ENCODE measurements around the gene TMEM37.

The TMEM37 gene

GRCh38 chr2:119476301-119477112 is 44.9 kb downstream of the TMEM37 start:
- H3K9me3 ChIP-seq (ENCODE audit: control insufficient read depth, low read depth, low read length), result no peaks in the 10 kb centered on the region
- H3K36me3 ChIP-seq (ENCODE audit: control insufficient read depth, low read depth, low read length), result no peaks in the 10 kb centered on the region
- H3K4me1 ChIP-seq (ENCODE audit: control insufficient read depth, low read depth, low read length), result no peaks in the 10 kb centered on the region
- H3K9ac ChIP-seq (ENCODE audit: low read length), result no peak overlapping the region
- H3K4me3 ChIP-seq (ENCODE audit: low read length), result no peak overlapping the region
- no peaks in the 10 kb centered on the region for H3K27me3 ChIP-seq (ENCODE audit: control insufficient read depth, insufficient read depth, low read length)
- H3K27ac ChIP-seq (ENCODE audit: low read length), result no peak overlapping the region

DNA sequence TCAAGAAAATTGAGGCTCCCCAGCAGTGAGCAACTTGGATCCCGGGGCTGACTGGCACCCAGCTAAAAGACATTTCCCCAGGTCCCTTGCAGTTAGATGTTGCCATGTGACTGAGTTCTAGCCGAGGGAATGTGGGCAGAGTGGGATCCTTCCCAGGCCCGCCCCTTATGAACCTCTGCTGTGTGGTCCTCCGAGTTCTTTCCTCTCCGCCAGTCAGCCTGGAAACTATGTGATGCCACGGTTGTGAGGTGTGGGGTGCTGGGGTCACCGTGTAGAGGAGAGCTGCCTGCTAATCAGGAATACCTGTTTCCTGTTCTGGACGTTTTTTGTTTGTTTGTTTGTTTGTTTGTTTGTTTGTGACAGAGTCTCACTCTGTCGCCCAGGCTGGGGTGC is 45.5 kb downstream of the TMEM37 start:
- no peaks in the 10 kb centered on the region for H3K36me3 ChIP-seq (ENCODE audit: control insufficient read depth, low read depth, low read length)
- no peak overlapping the region for H3K9ac ChIP-seq (ENCODE audit: low read length)
- no peaks in the 10 kb centered on the region for H3K27me3 ChIP-seq (ENCODE audit: control insufficient read depth, insufficient read depth, low read length)
- no peak overlapping the region for H3K27ac ChIP-seq (ENCODE audit: low read length)
- no peaks in the 10 kb centered on the region for H3K9me3 ChIP-seq (ENCODE audit: control insufficient read depth, low read depth, low read length)
- H3K4me3 ChIP-seq (ENCODE audit: low read length), result no peak overlapping the region
- H3K4me1 ChIP-seq (ENCODE audit: control insufficient read depth, low read depth, low read length), result no peaks in the 10 kb centered on the region

DNA sequence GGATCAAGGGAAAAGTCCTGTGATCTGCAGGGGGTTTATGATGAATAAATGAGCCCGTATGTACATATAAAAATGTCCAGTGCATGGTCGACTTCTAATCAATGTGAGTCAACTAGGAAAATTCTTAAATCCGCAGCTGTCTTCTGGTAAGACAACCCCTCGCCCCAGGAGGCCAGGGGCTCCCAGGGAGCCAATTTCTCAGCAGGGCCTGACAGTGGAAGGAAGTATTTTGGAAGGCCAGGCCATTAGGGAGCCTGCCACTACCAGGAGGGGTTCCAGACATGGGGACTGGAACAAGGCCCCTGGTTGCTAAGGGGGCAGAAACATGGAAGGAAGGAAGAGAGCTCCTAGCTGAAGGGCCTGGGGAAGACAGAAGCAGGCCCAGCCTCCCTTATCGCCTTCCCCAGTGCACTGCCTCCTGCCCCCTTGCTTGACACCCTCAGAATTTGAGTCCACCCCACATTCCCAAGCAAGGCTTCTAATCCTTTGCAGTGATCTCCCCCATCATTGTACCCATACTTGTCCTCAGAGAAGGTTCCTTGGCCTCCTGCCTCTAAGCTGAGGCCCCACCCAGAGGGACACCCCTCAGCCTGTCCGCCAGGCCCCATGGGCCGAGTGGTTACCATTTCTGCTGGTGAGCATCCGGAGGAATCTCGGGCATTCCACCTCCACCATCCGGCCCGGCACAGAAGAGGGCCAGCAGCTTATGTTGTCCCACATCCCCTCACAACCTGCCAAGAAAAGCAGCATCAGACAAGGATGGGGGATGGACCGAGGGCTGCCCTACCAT is 46.7 kb downstream of the TMEM37 start:
- H3K27me3 ChIP-seq (ENCODE audit: control insufficient read depth, insufficient read depth, low read length), result no peaks in the 10 kb centered on the region
- no peak overlapping the region for H3K9ac ChIP-seq (ENCODE audit: low read length)
- H3K4me1 ChIP-seq (ENCODE audit: control insufficient read depth, low read depth, low read length), result no peaks in the 10 kb centered on the region
- H3K27ac ChIP-seq (ENCODE audit: low read length), result no peak overlapping the region
- no peaks in the 10 kb centered on the region for H3K36me3 ChIP-seq (ENCODE audit: control insufficient read depth, low read depth, low read length)
- H3K4me3 ChIP-seq (ENCODE audit: low read length), result no peak overlapping the region
- no peaks in the 10 kb centered on the region for H3K9me3 ChIP-seq (ENCODE audit: control insufficient read depth, low read depth, low read length)

- no peak overlapping the region for H3K27ac ChIP-seq (ENCODE audit: low read length)
- H3K36me3 ChIP-seq (ENCODE audit: control insufficient read depth, low read depth, low read length), result no peaks in the 10 kb centered on the region
- no peak overlapping the region for H3K9ac ChIP-seq (ENCODE audit: low read length)
- no peaks in the 10 kb centered on the region for H3K4me1 ChIP-seq (ENCODE audit: control insufficient read depth, low read depth, low read length)
- H3K27me3 ChIP-seq (ENCODE audit: control insufficient read depth, insufficient read depth, low read length), result no peaks in the 10 kb centered on the region
- no peak overlapping the region for H3K4me3 ChIP-seq (ENCODE audit: low read length)
- no peaks in the 10 kb centered on the region for H3K9me3 ChIP-seq (ENCODE audit: control insufficient read depth, low read depth, low read length)
Observed at GRCh38 chr2:119478978-119479295, 47.3 kb downstream of the TMEM37 start.

DNA sequence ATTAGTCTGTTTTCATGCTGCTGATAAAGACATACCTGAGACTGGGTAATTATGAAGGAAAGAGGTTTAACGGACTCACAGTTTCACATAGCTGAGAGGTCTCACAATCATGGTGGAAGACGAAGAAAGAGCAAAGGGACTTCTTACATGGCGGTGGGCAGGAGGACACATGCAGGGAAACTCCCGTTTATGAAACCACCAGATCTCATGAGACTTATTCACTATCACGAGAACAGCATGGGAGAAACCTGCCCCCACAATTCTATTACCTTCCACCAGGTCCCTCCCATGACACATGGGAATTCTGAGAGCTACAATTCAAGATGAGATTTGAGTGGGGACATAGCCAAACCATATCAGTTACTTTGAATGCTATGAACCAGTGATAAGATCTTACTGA is 48.5 kb downstream of the TMEM37 start:
- H3K36me3 ChIP-seq (ENCODE audit: control insufficient read depth, low read depth, low read length), result no peaks in the 10 kb centered on the region
- H3K27me3 ChIP-seq (ENCODE audit: control insufficient read depth, insufficient read depth, low read length), result no peaks in the 10 kb centered on the region
- no peak overlapping the region for H3K9ac ChIP-seq (ENCODE audit: low read length)
- H3K27ac ChIP-seq (ENCODE audit: low read length), result no peak overlapping the region
- no peak overlapping the region for H3K4me3 ChIP-seq (ENCODE audit: low read length)
- H3K9me3 ChIP-seq (ENCODE audit: control insufficient read depth, low read depth, low read length), result no peaks in the 10 kb centered on the region
- no peaks in the 10 kb centered on the region for H3K4me1 ChIP-seq (ENCODE audit: control insufficient read depth, low read depth, low read length)

DNA sequence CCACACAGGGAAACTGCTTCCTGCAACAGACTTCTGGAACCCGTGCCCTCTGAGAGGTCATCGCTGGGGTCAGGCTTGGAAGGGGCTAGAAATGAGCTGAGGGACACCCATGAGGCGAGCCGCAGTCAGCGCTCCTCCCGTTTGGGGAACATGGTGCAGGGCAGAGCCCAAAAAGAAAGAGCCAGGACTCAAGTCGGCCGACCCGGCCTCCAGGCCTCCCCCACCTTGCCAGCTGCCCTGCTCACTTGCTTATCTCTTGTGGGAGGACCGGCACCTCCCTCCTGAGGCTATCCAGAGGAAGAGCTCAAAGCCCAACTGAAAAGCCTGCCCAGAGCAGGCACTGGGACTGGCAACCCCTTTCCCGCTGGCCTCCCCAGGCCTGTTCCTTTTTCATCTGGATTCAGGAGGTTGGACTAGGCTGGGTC is 49.1 kb downstream of the TMEM37 start:
- Histone ChIP-seq H3K9ac (ENCODE audit: low read length) (no peak overlapping the region), H3K9me3 (ENCODE audit: control insufficient read depth, low read depth, low read length) (no peaks in the 10 kb centered on the region), H3K27me3 (ENCODE audit: control insufficient read depth, insufficient read depth, low read length) (no peaks in the 10 kb centered on the region), H3K4me3 (ENCODE audit: low read length) (no peak overlapping the region), H3K4me1 (ENCODE audit: control insufficient read depth, low read depth, low read length) (no peaks in the 10 kb centered on the region), H3K27ac (ENCODE audit: low read length) (no peak overlapping the region), H3K36me3 (ENCODE audit: control insufficient read depth, low read depth, low read length) (no peaks in the 10 kb centered on the region)

GRCh38 chr2:119481501-119482455 is 50.1 kb downstream of the TMEM37 start:
- Histone ChIP-seq H3K9ac (ENCODE audit: low read length) (no peak overlapping the region), H3K9me3 (ENCODE audit: control insufficient read depth, low read depth, low read length) (no peaks in the 10 kb centered on the region), H3K4me1 (ENCODE audit: control insufficient read depth, low read depth, low read length) (no peaks in the 10 kb centered on the region), H3K27me3 (ENCODE audit: control insufficient read depth, insufficient read depth, low read length) (no peaks in the 10 kb centered on the region), H3K4me3 (ENCODE audit: low read length) (no peak overlapping the region), H3K27ac (ENCODE audit: low read length) (no peak overlapping the region), H3K36me3 (ENCODE audit: control insufficient read depth, low read depth, low read length) (no peaks in the 10 kb centered on the region)

- Histone ChIP-seq H3K4me3 (ENCODE audit: low read length) (no peak overlapping the region), H3K36me3 (ENCODE audit: control insufficient read depth, low read depth, low read length) (no peaks in the 10 kb centered on the region), H3K27me3 (ENCODE audit: control insufficient read depth, insufficient read depth, low read length) (no peaks in the 10 kb centered on the region), H3K27ac (ENCODE audit: low read length) (no peak overlapping the region), H3K4me1 (ENCODE audit: control insufficient read depth, low read depth, low read length) (peaks cover 1% of the 10 kb centered on the region), H3K9me3 (ENCODE audit: control insufficient read depth, low read depth, low read length) (no peaks in the 10 kb centered on the region), H3K9ac (ENCODE audit: low read length) (no peak overlapping the region)
Observed at GRCh38 chr2:119482481-119483394, 51.1 kb downstream of the TMEM37 start.

DNA sequence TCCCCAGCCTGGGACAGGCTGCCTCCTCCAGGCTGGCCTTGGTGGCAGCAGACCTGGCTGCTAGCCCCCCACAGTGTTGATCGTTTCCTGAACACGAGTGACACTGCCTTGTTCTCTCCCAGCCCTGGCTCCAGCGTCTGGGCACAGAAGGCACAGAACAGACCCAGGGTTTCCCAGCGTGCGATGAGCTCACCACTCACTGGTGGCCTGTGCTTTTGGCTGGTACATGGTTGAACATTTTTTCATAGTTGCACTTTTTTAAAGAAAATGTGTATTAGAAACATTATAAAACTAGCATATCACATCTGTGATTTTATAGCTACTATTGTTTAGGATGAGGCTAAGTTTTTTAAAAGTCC is 51.7 kb downstream of the TMEM37 start:
- H3K4me3 ChIP-seq (ENCODE audit: low read length), result no peak overlapping the region
- H3K4me1 ChIP-seq (ENCODE audit: control insufficient read depth, low read depth, low read length), result peaks cover 4% of the 10 kb centered on the region
- no peak overlapping the region for H3K9ac ChIP-seq (ENCODE audit: low read length)
- H3K36me3 ChIP-seq (ENCODE audit: control insufficient read depth, low read depth, low read length), result no peaks in the 10 kb centered on the region
- no peaks in the 10 kb centered on the region for H3K27me3 ChIP-seq (ENCODE audit: control insufficient read depth, insufficient read depth, low read length)
- H3K27ac ChIP-seq (ENCODE audit: low read length), result no peak overlapping the region
- H3K9me3 ChIP-seq (ENCODE audit: control insufficient read depth, low read depth, low read length), result no peaks in the 10 kb centered on the region

GRCh38 chr2:119483896-119484718 is 52.5 kb downstream of the TMEM37 start:
- no peak overlapping the region for H3K9ac ChIP-seq (ENCODE audit: low read length)
- H3K4me3 ChIP-seq (ENCODE audit: low read length), result no peak overlapping the region
- no peaks in the 10 kb centered on the region for H3K9me3 ChIP-seq (ENCODE audit: control insufficient read depth, low read depth, low read length)
- H3K27me3 ChIP-seq (ENCODE audit: control insufficient read depth, insufficient read depth, low read length), result no peaks in the 10 kb centered on the region
- no peaks in the 10 kb centered on the region for H3K36me3 ChIP-seq (ENCODE audit: control insufficient read depth, low read depth, low read length)
- H3K27ac ChIP-seq (ENCODE audit: low read length), result no peak overlapping the region
- peaks cover 4% of the 10 kb centered on the region for H3K4me1 ChIP-seq (ENCODE audit: control insufficient read depth, low read depth, low read length)

All from iPS-18a (cell line).